Measurements from ENCODE around the gene CEP57.
"Not testable (repeated sequence)": the region's sequence is repeated elsewhere in the genome, so short reads cannot be mapped to it uniquely, and the experiment has no call there.

The CEP57 gene

GRCh38 chr11:95854362-95854761, 64.1 kb downstream of the CEP57 start:
- POLR2A ChIA-PET, CTCF ChIA-PET: not testable (repeated sequence)

DNA sequence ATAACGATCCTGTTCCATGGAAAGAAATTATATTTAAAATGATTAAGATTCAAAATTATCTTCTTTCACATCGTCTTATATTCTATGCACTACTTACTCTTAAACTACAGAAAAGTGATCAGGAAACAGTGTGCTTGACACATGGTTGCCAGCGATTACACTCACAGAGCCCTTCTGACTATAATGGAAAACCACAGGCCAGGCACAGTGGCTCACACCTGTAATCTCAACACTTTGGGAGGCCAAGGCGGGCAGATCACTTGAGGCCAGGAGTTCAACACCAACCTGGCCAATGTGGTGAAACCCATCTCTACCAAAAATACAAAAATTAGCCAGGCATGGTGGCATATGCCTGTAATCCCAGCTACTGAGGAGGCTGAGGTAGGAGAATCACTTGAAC, 69.7 kb downstream of the CEP57 start:
- peaks cover 0 to 30% of the 10 kb centered on the region in 2 experiments; a peak in 2 of 3 replicates for H3K36me3 ChIP-seq (ENCODE audit: control insufficient read depth in 2 of 2, insufficient read depth in 1 of 2, low read length in 2 of 2)
- CTCF ChIA-PET; POLR2A ChIA-PET; H3K27ac ChIP-seq (ENCODE audit: extremely low read depth, low read depth, low read length); H3K4me1 ChIP-seq (ENCODE audit: control insufficient read depth, insufficient read depth, low read length); H3K4me3 ChIP-seq (ENCODE audit: low read depth, low read length); H3K9me3 ChIP-seq (ENCODE audit: control insufficient read depth, insufficient read depth, low read depth, low read length): not testable (repeated sequence)

More at GRCh38 chr11:95854362-95854761, 64.1 kb downstream of the CEP57 start:
- H3K4me1 ChIP-seq (ENCODE audit: control insufficient read depth, insufficient read depth, low read length); H3K27ac ChIP-seq (ENCODE audit: extremely low read depth, low read depth, low read length); H3K4me3 ChIP-seq (ENCODE audit: low read depth, low read length); H3K9me3 ChIP-seq (ENCODE audit: control insufficient read depth, insufficient read depth, low read depth, low read length): not testable (repeated sequence)
- TF ChIP-seq ZFHX2 (tag by site-specific recombination; conservative IDR thresholded peaks at IDR 0.05) (peak; percentile 62), EGR2 (tag by site-specific recombination; IDR thresholded peaks at IDR 0.05; ENCODE audit: low read depth) (peak; percentile 36; the same call in 1 of the 2 replicates)
- peaks cover 4 to 27% of the 10 kb centered on the region in 2 experiments; a peak in 2 of 3 replicates for H3K36me3 ChIP-seq (ENCODE audit: control insufficient read depth in 2 of 2, insufficient read depth in 1 of 2, low read length in 2 of 2)

GRCh38 chr11:95863486-95864140, 73.3 kb downstream of the CEP57 start:
- Histone ChIP-seq H3K4me3 (ENCODE audit: low read depth, low read length) (no peak overlapping the region), H3K27ac (ENCODE audit: extremely low read depth, low read depth, low read length) (no peak overlapping the region), H3K9me3 (ENCODE audit: control insufficient read depth, insufficient read depth, low read depth, low read length) (no peaks in the 10 kb centered on the region), H3K36me3 (ENCODE audit: control insufficient read depth in 2 of 2, insufficient read depth in 1 of 2, low read length in 2 of 2) (peaks cover 0 to 23% of the 10 kb centered on the region in 2 experiments; a peak in 2 of 3 replicates), H3K4me1 (ENCODE audit: control insufficient read depth, insufficient read depth, low read length) (no peaks in the 10 kb centered on the region)
- TF ChIP-seq ZNF37A (tag by site-specific recombination; IDR thresholded peaks at IDR 0.05) (no peak), ZBTB10 (tag by site-specific recombination; IDR thresholded peaks at IDR 0.05) (no peak), ZFP69B (tag by site-specific recombination; IDR thresholded peaks at IDR 0.05) (no peak), KLF7 (tag by site-specific recombination; IDR thresholded peaks at IDR 0.05; ENCODE audit: borderline replicate concordance) (no peak), ZSCAN23 (tag by site-specific recombination; IDR thresholded peaks at IDR 0.05) (no peak), ZNF777 (tag by site-specific recombination; IDR thresholded peaks at IDR 0.05; ENCODE audit: borderline replicate concordance) (no peak), ZBTB48 (tag by site-specific recombination; IDR thresholded peaks at IDR 0.05) (no peak), ZNF423 (tag by site-specific recombination; IDR thresholded peaks at IDR 0.05) (no peak), FEZF1 (tag by site-specific recombination; IDR thresholded peaks at IDR 0.05) (no peak), ZNF416 (tag by site-specific recombination; IDR thresholded peaks at IDR 0.05) (no peak), BCL6B (tag by site-specific recombination; IDR thresholded peaks at IDR 0.05) (no peak), ZNF274 (IDR thresholded peaks at IDR 0.05; ENCODE audit: low read length) (no peak), ZNF274 (tag by site-specific recombination; IDR thresholded peaks at IDR 0.05; ENCODE audit: borderline replicate concordance) (no peak), ZNF354C (tag by site-specific recombination; IDR thresholded peaks at IDR 0.05; ENCODE audit: borderline replicate concordance, low read depth) (no peak), ZXDB (tag by site-specific recombination; IDR thresholded peaks at IDR 0.05) (no peak), ZNF473 (tag by site-specific recombination; IDR thresholded peaks at IDR 0.05) (no peak)
- TF ChIP-seq, protein P1, sequence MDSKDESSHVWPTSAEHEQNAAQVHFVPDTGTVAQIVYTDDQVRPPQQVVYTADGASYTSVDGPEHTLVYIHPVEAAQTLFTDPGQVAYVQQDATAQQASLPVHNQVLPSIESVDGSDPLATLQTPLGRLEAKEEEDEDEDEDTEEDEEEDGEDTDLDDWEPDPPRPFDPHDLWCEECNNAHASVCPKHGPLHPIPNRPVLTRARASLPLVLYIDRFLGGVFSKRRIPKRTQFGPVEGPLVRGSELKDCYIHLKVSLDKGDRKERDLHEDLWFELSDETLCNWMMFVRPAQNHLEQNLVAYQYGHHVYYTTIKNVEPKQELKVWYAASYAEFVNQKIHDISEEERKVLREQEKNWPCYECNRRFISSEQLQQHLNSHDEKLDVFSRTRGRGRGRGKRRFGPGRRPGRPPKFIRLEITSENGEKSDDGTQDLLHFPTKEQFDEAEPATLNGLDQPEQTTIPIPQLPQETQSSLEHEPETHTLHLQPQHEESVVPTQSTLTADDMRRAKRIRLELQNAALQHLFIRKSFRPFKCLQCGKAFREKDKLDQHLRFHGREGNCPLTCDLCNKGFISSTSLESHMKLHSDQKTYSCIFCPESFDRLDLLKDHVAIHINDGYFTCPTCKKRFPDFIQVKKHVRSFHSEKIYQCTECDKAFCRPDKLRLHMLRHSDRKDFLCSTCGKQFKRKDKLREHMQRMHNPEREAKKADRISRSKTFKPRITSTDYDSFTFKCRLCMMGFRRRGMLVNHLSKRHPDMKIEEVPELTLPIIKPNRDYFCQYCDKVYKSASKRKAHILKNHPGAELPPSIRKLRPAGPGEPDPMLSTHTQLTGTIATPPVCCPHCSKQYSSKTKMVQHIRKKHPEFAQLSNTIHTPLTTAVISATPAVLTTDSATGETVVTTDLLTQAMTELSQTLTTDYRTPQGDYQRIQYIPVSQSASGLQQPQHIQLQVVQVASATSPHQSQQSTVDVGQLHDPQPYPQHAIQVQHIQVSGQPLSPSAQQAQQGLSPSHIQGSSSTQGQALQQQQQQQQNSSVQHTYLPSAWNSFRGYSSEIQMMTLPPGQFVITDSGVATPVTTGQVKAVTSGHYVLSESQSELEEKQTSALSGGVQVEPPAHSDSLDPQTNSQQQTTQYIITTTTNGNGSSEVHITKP (tag by site-specific recombination; IDR thresholded peaks at IDR 0.05): no peak
- TF ChIP-seq, protein P2, sequence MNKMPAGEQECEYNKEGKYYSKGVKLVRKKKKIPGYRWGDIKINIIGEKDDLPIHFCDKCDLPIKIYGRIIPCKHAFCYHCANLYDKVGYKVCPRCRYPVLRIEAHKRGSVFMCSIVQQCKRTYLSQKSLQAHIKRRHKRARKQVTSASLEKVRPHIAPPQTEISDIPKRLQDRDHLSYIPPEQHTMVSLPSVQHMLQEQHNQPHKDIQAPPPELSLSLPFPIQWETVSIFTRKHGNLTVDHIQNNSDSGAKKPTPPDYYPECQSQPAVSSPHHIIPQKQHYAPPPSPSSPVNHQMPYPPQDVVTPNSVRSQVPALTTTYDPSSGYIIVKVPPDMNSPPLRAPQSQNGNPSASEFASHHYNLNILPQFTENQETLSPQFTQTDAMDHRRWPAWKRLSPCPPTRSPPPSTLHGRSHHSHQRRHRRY (tag by site-specific recombination; IDR thresholded peaks at IDR 0.05): no peak
- ChIA-PET CTCF (interaction anchor here (1.0 kb wide), 1 partner anchor 14 kb away, joined by 7 read pairs; no protein-coding TSS in a partner anchor), POLR2A (no interaction called here)
